ENCODE results near the gene ZNF320. TPM values are rescaled to one million over a fixed set of nuclear protein-coding genes. Genes with fewer than 3 reads are reported as not detected.
"Not testable (repeated sequence)": the region's sequence is repeated elsewhere in the genome, so short reads cannot be mapped to it uniquely, and the experiment has no call there.

Gene ZNF320
- total and polyA plus RNA-seq, 2 experiments from 2014 or later: 13.6 to 32.3 TPM

GRCh38 chr19:52924641-52925040 lies 27.2 kb upstream of the ZNF320 start:
- Mint-ChIP-seq H3K36me3 (ENCODE audit: low read depth) (peaks cover 32% of the 10 kb centered on the region), H3K4me1 (peaks cover 24% of the 10 kb centered on the region), H3K27me3 (ENCODE audit: insufficient read depth, low read depth, poor library complexity) (peaks cover 13% of the 10 kb centered on the region)
- H3K9me2 ChIP-seq (ENCODE audit: insufficient read depth); H3K27ac Mint-ChIP-seq; H3K27me3 ChIP-seq (ENCODE audit: insufficient read depth); H3K9me3 Mint-ChIP-seq; H3K27ac ChIP-seq (ENCODE audit: low read depth); DNase-seq (ENCODE audit: low spot score); H2AFZ ChIP-seq; H4K20me1 ChIP-seq (replicated peaks; ENCODE audit: insufficient read depth); ATAC-seq; H3F3A ChIP-seq (replicated peaks; ENCODE audit: low read depth); H3K4me2 ChIP-seq; H3K4me3 Mint-ChIP-seq; H3K4me3 ChIP-seq; H3K79me2 ChIP-seq (replicated peaks; ENCODE audit: insufficient read depth): not testable (repeated sequence)
- Histone ChIP-seq H3K4me1 (ENCODE audit: insufficient read depth) (peaks cover 19% of the 10 kb centered on the region), H3K36me3 (ENCODE audit: insufficient read depth) (peaks cover 18% of the 10 kb centered on the region; the same call in 1 of the 2 replicates)

GRCh38 chr19:52923778-52924593 lies 26.6 kb upstream of the ZNF320 start:
- peak overlapping the region; percentile 56; the same call in 1 of the 2 replicates for H3K27ac Mint-ChIP-seq
- H3K4me3 ChIP-seq: peak overlapping the region; percentile 95
- peak; percentile 52 for ATAC-seq
- TF ChIP-seq EZH2 (IDR thresholded peaks at IDR 0.05; ENCODE audit: low read depth, unreplicated experiment): no peak
- TF ChIP-seq ETS1 (IDR thresholded peaks at IDR 0.05): no peak
- TF ChIP-seq EZH2phosphoT487 (IDR thresholded peaks at IDR 0.05; ENCODE audit: unreplicated experiment): no peak
- no peak for TF ChIP-seq ZNF114 (CRISPR knock-in tag; IDR thresholded peaks at IDR 0.05)
- TF ChIP-seq ZNF462 (CRISPR knock-in tag; IDR thresholded peaks at IDR 0.05): no peak
- TF ChIP-seq CTCF (conservative IDR thresholded peaks at IDR 0.05; ENCODE audit: low read depth in 2 of 2): no peak
- TF ChIP-seq POLR2AphosphoS5 (IDR thresholded peaks at IDR 0.05; ENCODE audit: low read depth): no peak
- no peak for TF ChIP-seq NANOG (IDR thresholded peaks at IDR 0.05; ENCODE audit: borderline replicate concordance)
- TF ChIP-seq CREB1 (CRISPR knock-in tag; IDR thresholded peaks at IDR 0.05; ENCODE audit: low read depth): no peak
- TF ChIP-seq STAT1 (IDR thresholded peaks at IDR 0.05; ENCODE audit: unreplicated experiment): no peak

More at GRCh38 chr19:52923778-52924593, 26.6 kb upstream of the ZNF320 start:
- Histone ChIP-seq H2AFZ (no peak overlapping the region), H3K9me2 (ENCODE audit: insufficient read depth) (no peaks in the 10 kb centered on the region), H4K20me1 (replicated peaks; ENCODE audit: insufficient read depth) (peaks cover 5% of the 10 kb centered on the region; the same call in 1 of the 2 replicates), H3K36me3 (ENCODE audit: insufficient read depth) (peaks cover 12% of the 10 kb centered on the region; the same call in 1 of the 2 replicates), H3K4me1 (ENCODE audit: insufficient read depth) (peaks cover 19% of the 10 kb centered on the region), H3K79me2 (replicated peaks; ENCODE audit: insufficient read depth) (peaks cover 8% of the 10 kb centered on the region), H3F3A (replicated peaks; ENCODE audit: low read depth) (0 out of 2 replicates have a peak, but pooled peaks cover 4% of the 10 kb centered on the region), H3K27ac (ENCODE audit: low read depth) (peak overlapping the region; percentile 80; the same call in 1 of the 2 replicates), H3K4me2 (peak overlapping the region; percentile 92), H3K27me3 (ENCODE audit: insufficient read depth) (no peaks in the 10 kb centered on the region)
- Mint-ChIP-seq H3K27me3 (ENCODE audit: insufficient read depth, low read depth, poor library complexity) (peaks cover 15% of the 10 kb centered on the region), H3K4me1 (peaks cover 24% of the 10 kb centered on the region), H3K36me3 (ENCODE audit: low read depth) (peaks cover 29% of the 10 kb centered on the region), H3K4me3 (peak overlapping the region; percentile 88), H3K9me3 (0 out of 3 replicates have a peak, but pooled peaks cover 4% of the 10 kb centered on the region)
- peak; percentile 70 for DNase-seq (ENCODE audit: low spot score)

Data from GM23338 (cell line).